Neural progenitor cell (in vitro differentiated cells): ENCODE data around the gene TAS2R14.

Experiments
- EZH2 ChIP-seq: fragments of 200-600 bp; sonication (generic); IDR thresholded peaks from 2 replicates; pipeline ENCODE4 v1.6.1; 2017; ENCODE audit warnings: antibody characterized with exemption, mild to moderate bottlenecking, moderate library complexity
- TF ChIP-seq, protein P1 (sequence below): fragments of 200-600 bp; sonication (generic); IDR thresholded peaks from 2 replicates; pipeline ENCODE4 v1.5.1; 2017; ENCODE audit warnings: antibody characterized with exemption, mild to moderate bottlenecking

GRCh38 chr12:10965476-10965875 is 26.4 kb upstream of the TAS2R14 start:
- TF ChIP-seq, protein P1, sequence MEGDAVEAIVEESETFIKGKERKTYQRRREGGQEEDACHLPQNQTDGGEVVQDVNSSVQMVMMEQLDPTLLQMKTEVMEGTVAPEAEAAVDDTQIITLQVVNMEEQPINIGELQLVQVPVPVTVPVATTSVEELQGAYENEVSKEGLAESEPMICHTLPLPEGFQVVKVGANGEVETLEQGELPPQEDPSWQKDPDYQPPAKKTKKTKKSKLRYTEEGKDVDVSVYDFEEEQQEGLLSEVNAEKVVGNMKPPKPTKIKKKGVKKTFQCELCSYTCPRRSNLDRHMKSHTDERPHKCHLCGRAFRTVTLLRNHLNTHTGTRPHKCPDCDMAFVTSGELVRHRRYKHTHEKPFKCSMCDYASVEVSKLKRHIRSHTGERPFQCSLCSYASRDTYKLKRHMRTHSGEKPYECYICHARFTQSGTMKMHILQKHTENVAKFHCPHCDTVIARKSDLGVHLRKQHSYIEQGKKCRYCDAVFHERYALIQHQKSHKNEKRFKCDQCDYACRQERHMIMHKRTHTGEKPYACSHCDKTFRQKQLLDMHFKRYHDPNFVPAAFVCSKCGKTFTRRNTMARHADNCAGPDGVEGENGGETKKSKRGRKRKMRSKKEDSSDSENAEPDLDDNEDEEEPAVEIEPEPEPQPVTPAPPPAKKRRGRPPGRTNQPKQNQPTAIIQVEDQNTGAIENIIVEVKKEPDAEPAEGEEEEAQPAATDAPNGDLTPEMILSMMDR, result no peak
- no peak for TF ChIP-seq EZH2
